Measurements from ENCODE around the gene ZNF620.
"Not testable (repeated sequence)": the region's sequence is repeated elsewhere in the genome, so short reads cannot be mapped to it uniquely, and the experiment has no call there.

The ZNF620 gene

DNA sequence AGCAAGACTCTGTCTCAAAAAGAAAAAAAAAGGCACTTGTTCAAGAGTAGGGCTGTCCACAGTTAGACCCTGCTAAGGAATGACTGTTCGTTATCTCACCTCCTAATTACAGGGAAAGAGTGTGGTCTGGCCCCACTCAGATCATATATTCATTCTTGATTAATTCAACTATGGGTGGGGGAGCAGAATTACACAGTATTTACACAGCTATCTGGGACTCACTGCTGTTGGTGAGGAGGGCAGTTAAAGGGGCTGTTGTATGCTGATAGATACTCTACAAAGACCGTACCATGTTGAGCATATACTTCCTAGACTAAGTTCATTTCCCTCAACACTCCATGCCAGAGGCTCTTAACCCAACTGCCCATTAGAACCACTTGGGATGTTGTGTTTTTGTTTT, 3.8 kb upstream of the ZNF620 start:
- no peak for DNase-seq (ENCODE audit: low read depth)

DNA sequence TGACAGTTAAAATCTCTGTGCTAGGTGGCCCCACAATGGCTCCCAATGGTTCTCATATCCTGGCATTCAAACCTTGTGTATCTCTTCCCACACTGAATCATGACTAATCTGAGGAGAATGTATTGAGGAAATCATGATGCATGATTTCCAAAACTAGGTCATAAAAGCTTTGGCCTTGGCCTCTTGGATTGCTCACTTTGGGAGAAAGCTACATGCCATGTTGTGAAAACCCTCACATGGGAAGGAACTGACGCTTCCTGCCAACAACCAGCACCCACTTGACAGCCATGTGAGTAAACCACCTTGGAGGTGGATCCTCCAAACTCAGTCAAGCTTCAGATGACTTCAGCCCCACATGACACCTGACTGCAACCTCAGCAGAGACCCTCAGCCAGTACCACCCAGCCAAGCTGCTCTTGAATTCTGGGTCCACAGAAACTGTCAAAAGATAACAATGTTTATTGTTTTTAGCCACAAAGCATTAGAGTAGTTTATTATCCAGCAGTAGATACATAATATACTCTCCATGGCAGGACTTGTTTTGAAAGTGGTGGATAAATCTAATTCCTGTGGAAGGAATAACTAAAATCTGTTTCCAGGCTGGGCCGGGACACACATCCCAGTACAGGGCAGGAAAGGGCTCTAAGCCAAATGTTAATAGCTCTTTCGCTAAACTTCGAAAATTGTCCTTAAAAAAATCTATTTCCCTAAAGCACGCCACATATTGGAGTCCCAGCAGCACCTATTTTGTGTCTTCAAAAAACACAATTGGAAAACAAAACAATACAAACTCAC, 1.0 kb upstream of the ZNF620 start:
- no peak for DNase-seq (ENCODE audit: low read depth)

DNA sequence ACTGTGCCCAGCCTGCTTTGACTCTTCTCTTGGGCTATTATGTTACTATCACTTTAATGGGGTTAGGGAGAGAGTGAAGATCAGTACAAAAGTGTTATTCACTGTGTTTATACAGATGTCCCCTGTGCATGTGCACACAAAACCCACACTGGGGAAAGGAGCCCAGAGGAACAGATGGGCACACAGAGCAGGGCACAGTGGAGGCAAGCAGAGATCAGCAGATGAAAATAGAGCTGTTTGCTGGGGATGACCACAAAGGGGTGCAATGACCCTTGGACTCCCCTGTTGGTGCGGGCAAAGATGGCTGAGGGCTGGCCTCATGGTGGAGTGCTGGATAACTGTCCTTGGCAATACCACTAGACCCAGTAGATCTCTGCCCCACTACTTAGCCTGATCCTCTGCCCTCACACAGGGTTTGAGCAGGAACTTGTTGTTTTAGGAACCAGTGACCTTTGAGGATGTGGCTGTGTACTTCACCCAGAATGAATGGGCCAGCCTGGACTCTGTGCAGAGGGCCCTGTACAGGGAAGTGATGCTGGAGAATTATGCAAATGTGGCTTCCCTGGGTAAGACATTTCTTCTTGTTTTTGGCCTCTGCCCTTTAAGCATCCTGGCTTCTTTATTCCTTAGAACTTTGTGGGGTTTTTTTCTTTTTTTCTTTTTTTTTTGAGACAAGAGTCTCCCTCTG, 5.3 kb downstream of the ZNF620 start:
- no peak for DNase-seq (ENCODE audit: low read depth)

DNA sequence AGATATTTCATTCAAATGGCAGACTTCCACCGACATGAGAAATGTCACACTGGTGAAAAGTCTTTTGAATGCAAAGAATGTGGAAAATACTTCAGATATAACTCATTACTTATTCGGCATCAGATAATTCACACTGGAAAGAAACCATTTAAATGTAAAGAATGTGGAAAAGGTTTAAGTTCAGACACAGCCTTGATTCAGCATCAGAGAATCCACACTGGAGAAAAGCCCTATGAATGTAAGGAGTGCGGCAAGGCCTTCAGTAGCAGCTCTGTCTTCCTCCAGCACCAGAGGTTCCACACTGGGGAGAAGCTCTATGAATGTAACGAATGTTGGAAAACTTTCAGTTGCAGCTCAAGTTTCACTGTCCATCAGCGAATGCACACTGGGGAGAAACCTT, 10.4 kb downstream of the ZNF620 start:
- no peak for DNase-seq (ENCODE audit: low read depth)

DNA sequence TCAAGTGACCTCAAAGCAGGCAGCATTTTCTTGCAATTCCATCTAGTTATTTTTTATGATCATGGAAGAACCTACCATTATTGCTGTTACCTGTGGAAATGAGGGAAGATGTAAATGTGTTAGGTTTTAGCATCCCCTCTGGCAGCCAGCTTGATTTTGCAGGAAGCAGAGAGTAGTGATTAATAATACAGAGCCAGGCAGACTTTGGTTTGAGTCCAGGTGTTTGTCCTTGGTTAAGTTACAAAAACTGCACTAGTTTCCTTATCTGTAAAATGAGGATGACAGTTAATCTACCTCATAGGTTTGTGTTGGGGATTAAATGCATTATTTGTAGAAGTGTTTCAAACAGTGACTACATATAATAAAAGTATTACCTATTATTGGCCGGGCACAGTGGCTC, 12.2 kb downstream of the ZNF620 start:
- DNase-seq (ENCODE audit: low read depth): no peak

DNA sequence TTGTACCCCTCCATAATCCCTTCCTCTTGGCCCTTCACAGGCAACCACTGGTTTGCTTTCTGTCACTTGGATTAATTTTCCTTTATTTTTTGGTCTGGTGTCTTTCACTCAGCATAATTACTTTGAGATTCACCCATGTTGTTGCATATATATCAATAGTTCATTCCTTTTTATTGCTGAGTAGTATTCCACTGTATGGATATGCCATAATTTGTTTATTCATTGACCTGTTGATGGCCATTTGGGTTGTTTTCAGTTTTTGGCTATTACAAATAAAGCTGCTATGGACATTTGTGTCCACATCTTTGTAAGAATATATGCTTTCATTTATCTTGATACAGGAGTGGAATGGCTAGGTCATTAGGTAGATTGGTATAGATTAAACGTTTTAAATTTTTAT, 13.0 kb downstream of the ZNF620 start:
- no peak for DNase-seq (ENCODE audit: low read depth)

DNA sequence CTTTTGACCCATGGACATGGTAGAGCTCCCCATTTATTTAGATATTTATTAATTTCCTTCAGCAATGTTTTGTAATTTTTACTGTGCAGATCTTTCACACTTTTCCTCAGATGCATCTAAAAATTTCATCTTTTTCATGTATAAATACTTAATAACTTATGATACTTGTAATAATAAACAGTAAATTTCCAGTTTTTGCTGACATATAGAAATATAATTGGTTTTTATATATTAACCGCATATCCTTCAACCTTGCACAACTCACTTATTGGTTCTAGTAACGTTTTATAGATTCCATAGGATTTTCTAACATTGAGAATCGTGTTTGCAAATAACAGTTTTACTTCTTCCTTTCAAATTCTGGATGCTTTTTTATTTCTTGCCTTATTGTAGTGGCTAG, 15.4 kb downstream of the ZNF620 start:
- DNase-seq (ENCODE audit: low read depth): no peak

DNA sequence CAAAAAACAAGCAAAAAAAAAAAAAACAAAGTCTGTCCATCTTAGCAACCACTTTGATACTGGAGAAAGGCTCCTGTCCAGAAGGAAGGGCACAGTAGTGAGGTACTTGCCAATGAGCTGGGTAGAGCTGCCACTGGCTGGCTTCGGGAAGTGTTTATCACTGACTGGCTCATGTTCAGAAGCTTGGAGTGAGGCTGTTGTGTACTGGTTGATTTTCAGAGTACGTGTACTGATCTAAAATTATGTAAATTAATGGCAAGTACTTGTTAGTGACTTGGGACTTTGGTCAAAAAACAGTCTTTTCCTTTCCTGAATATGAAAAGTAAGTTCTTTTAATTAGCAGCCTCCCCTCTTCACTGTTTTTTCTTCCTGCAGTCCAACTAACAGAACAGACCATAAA, 17.9 kb downstream of the ZNF620 start:
- DNase-seq (ENCODE audit: low read depth): no peak

DNA sequence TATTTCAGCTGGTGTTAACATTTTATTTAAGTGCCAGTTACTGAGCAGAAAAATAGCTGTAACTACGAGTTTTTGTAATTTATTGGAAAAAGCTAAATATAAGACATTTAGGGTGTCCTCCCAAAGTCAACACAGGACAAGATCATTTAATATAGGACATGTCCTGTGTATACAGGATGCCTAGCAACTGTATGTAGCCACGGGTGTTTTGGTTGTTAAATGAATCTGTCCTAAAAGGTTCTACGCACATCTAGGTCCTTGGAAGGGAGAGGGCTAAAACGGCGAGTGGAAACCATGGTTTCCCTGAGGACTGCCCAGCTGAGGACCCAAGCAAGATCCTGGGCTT, 18.4 kb downstream of the ZNF620 start:
- no peak for DNase-seq (ENCODE audit: low read depth)

DNA sequence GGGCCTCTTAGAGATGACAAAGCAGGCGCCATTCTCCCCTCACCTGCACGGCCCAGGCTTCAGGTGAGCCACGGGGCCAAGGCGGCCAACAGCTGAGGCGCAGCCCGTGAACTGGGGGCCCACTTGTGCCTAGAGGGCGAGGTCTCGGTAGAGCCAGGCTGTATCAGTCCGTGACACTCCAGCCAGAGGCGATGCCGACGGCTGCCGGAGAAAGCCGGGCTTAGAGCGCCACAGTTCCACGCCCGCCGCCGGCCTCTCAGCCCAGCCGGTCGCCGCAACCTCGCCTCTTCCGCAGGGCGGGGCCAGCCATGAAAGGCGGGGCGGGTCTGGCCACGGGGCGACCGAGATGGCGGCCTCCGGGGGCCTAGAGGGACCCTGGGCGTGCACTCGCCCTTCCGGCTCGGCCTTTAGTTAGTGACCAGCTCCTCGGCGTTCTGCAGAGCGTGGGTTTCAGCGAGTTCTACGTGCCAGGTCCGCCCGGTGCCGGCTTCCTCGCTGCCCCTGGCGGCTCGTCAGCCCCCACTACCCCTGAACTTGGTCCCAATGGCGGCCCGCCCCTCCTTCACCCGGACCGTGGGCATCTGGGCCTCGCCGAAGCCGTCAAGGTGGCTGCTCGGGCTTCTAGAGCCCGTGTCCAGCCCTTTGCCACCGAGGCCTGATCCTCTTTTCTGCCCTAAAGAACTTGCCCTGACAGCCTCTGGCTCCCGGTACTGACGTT, 18.9 kb downstream of the ZNF620 start, which contains the start of gene ZNF621:
TSS of gene ZNF621 (plus strand) at position 393 of the 718 bp plus-strand sequence. CDS start 881 bp downstream, outside the sequence.
- peak; percentile 84 for DNase-seq (ENCODE audit: low read depth)

DNA sequence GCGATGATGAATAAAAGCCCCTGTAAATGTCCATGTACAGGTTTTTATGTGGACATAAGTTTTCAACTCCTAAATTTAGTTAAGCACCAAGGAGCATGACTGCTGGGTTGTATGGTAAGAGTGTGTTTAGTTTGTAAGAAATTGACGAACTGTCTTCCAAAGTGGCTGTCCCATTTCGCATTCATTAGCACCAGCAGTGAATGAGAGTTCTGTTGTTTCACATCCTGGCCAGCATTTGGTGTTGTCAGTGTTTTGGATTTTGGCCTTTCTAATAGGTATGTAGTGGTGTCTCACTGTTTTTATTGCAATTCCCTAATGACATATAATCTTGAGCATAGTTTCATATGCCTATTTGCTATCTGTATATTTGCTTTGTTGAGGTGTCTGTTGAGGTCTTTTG, 22.6 kb downstream of the ZNF620 start:
- no peak for DNase-seq (ENCODE audit: low read depth)

DNA sequence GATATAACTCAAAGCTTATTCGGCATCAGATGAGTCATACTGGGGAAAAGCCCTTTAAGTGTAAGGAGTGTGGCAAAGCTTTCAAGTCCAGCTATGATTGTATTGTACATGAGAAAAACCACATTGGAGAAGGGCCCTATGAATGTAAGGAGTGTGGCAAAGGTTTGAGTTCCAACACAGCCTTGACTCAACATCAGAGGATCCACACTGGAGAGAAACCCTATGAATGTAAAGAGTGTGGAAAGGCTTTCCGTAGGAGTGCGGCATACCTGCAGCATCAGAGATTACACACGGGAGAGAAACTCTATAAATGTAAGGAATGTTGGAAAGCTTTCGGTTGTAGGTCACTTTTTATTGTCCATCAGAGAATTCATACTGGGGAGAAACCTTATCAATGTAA, 26.4 kb downstream of the ZNF620 start:
- no peak for DNase-seq (ENCODE audit: low read depth)

DNA sequence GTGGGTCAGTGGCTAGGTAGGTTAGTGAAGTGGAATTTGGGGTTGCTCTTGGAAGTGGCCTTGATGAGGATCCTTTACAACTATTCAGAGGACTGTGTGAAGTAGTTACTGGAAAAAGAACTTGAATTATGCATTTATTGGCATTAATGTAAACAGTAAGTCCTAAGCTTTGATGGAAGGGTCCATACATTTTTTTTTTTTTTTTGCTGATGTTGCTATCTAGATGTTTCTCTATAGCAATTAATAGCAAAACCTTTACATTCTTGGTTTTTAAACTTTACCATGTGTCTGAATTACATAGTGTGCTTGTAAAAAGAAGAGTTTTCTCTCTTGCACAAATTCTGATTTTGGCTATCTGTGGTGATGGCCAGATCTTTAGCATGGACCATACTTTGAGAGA, 28.4 kb downstream of the ZNF620 start:
- no peak for DNase-seq (ENCODE audit: low read depth)

DNA sequence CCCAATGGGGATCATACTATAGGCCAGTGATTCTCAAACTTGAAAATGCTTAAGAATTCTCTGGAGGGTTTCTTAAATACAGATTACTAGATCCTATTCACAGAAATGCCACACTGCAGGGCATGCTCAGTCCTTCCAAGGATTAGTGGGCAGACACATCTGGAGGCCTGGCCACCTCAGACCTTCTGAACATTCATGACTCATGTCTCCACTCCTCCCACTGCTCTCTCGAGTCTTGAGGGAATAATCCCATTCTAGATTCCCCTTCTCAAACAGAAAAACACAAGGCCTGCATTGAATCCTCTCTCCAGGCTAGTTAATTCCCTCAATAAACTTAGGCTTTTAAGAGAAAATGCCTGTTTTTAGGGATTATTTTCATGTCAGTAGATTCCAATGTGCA, 41.0 kb downstream of the ZNF620 start:
- DNase-seq (ENCODE audit: low read depth): no peak

DNA sequence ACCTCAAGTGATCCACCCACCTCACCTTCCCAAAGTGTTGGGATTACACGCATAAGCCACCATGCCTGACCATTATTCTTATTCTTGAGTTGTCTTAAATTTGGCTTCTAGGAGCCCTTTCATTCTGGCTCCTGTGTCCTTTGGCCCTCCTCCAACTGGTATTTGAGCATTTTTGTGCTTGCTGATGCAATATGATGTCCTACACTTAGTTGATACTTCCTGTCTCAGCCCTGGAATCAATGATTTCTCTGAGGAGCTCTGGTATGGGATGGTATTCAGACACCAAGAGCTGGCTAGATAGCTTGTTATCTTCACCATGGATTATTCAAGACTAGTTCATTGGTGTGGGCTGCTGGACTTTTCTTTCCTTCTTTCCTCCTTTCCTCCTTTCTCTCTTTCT, 44.3 kb downstream of the ZNF620 start:
- DNase-seq (ENCODE audit: low read depth): no peak

DNA sequence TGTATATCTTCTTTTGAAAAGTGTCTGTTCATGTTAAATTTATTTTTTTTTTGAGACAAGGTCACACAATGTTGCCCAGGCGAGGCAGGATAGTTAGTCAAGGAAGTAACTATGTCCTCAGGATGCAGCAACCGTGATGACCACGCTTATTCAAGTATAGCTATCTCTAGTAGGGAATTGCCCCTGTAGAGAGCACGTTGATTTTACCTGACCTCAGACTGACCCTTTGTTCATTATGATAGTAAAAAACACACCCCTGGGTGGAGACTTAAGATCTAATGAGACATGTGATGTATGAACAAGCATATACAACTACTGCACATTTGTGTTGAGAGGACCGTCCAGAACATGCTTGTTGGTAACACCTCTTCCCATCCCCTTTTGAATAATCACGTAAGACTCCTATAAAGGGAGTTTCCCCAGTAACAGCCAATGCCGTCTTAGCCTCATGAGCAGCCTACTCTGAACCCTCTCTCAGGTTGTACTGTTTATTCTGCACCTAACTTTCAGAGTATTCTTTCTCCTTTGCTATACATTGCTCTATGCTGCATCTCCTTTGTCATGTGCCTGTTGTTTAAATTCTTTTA, 51.8 kb downstream of the ZNF620 start:
- DNase-seq (ENCODE audit: low read depth): no peak

DNA sequence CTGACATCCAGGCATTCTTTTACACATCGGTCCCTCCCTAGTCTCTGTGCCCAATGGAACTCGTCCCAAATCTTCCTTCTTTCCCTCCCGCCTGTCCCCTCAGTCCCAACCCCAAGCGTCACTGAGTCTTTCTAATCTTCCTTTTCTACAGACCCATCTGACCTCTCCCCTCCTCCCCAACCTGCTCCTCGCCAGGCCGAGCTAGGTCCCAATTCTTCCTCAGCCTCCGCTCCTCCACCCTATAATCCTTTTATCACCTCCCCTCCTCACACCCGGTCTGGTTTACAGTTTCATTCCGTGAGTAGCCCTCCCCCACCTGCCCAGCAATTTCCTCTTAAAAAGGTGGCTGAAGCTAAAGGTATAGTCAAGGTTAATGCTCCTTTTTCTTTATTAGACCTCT, 56.6 kb downstream of the ZNF620 start:
- not testable (repeated sequence) for DNase-seq (ENCODE audit: low read depth)

DNA sequence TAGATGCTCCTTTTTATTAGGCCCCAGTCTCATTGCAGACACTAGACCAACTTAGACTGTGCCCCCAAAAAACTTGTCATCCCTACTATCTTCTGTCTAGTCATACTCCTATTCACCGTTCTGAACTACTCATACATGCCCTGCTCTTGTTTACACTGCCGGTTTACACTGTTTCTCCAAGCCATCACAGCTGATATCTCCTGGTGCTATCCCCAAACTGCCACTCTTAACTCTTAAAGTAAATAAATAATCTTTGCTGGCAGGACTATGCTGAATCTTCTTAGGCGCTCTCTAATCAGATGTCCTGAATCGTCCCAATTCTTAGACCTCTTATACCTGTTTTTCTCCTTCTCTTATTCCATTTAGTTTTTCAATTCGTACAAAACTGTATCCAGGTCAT, 59.8 kb downstream of the ZNF620 start:
- not testable (repeated sequence) for DNase-seq (ENCODE audit: low read depth)

DNA sequence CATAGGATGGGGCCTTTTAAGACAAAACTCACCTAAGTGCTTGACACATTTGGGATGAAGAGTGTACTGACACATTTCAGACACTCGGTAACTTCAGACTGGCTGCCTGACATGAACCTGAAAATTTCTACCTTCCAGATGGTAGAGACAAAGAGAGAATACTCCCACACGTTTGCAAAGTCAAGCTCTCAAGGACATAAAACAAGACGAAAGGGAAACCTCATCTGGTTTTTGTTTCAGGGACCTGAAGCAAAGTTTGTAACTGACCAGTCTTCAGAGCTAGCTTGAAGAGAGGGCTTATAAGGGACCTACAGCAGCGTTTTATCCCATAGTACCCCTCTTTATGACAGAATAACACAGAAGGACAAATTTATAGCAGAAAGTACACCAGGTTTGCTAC, 60.9 kb downstream of the ZNF620 start:
- DNase-seq (ENCODE audit: low read depth): no peak
